OCI-LY3 (cell line): ENCODE results near the gene WDR46.
A peak's percentile ranks its signal among the peaks of the same experiment; 100 is the strongest.

Experiments
- H2AFZ ChIP-seq: fragments of 200-600, 300-600 bp; shearing (Covaris generic); 2 replicates; pipeline ENCODE4 v1.6.0; 2014; ENCODE audit warnings: antibody characterized with exemption, low read depth, low read length
- H3K27ac ChIP-seq: fragments of 200-600, 300-600 bp; sonication (generic); 2 replicates; pipeline ENCODE4 v1.5.1; 2014; ENCODE audit warnings: mild to moderate bottlenecking, low read length, moderate library complexity, mixed read lengths
- H3K27me3 ChIP-seq: fragments of 200-600, 300-600 bp; sonication (generic); 2 replicates; pipeline ENCODE4 v1.6.1; 2014; ENCODE audit warnings: low read depth, low read length, mixed read lengths
- H3K36me3 ChIP-seq: fragments of 200-600, 300-600 bp; sonication (generic); replicated peaks from 2 replicates; pipeline ENCODE3; 2014; ENCODE audit warnings: low read depth, low read length, mixed read lengths
- H3K4me1 ChIP-seq: fragments of 300-600, 200-600 bp; sonication (generic); 2 replicates; pipeline ENCODE4 v1.6.1; 2014; ENCODE audit warnings: low read length, mixed read lengths
- H3K4me2 ChIP-seq: fragments of 200-600, 300-600 bp; sonication (generic); 2 replicates; pipeline ENCODE4 v1.6.1; 2014; ENCODE audit warnings: low read length, mixed read lengths
- H3K4me3 ChIP-seq: fragments of 300-600, 200-600 bp; sonication (generic); 2 replicates; pipeline ENCODE4 v1.5.1; 2014; ENCODE audit warnings: antibody characterized with exemption, mild to moderate bottlenecking, low read length, moderate library complexity
- H3K79me2 ChIP-seq: fragments of 300-600, 200-600 bp; shearing (Covaris generic); 2 replicates; pipeline ENCODE4 v1.6.1; 2014; ENCODE audit warnings: mild to moderate bottlenecking, low read length, mixed read lengths
- H3K9ac ChIP-seq: fragments of 300-600, 200-600 bp; shearing (Covaris generic); 2 replicates; pipeline ENCODE4 v1.6.0; 2014; ENCODE audit warnings: mild to moderate bottlenecking, low read length, moderate library complexity
- H3K9me3 ChIP-seq: fragments of 200-600, 300-600 bp; shearing (Covaris generic); 2 replicates; pipeline ENCODE4 v1.6.1; 2014; ENCODE audit warnings: low read length, mixed read lengths; ENCODE audit not compliant: insufficient read depth
- H4K20me1 ChIP-seq: fragments of 200-600, 300-600 bp; sonication (generic); 2 replicates; pipeline ENCODE4 v1.6.1; 2016; ENCODE audit warnings: low read length, mixed read lengths; ENCODE audit not compliant: insufficient read depth
- CTCF ChIP-seq: fragments of 200-600, 300-600 bp; sonication (generic); IDR thresholded peaks from 2 replicates; pipeline ENCODE4 v1.5.1; 2014; ENCODE audit warnings: antibody characterized with exemption, low read length, low read depth
- EZH2phosphoT487 ChIP-seq: fragments of 200-600 bp; shearing (Covaris generic); IDR thresholded peaks from 2 replicates; pipeline ENCODE4 v1.6.1; 2018; ENCODE audit warnings: antibody characterized with exemption, mixed run types, low read depth

WDR46 gene

DNA sequence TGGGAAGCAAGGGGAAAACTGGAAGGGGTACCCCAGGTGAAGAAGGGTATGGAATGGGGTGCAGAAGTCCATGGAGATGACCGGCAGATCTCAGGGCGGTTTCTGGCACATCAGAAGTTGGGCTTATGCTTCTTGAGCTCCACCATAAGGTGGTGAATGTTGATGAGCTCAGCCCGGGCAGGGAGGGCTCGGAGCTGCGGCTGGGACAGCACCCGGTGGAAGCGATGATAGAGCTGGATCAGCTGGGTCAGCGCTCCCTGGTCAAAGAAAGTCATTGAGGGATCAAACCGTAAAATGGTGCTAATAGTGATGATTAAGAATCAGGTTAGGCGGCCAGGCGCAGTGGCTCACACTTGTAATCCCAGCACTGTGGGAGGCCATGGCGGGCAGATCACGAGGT lies 38.3 kb downstream of the WDR46 start:
- H3K27me3 ChIP-seq = no peaks in the 10 kb centered on the region
- no peaks in the 10 kb centered on the region; the same call in 1 of the 2 replicates for H3K79me2 ChIP-seq
- H4K20me1 ChIP-seq = no peaks in the 10 kb centered on the region
- H3K4me1 ChIP-seq = peaks cover 7% of the 10 kb centered on the region
- H3K27ac ChIP-seq = no peak overlapping the region
- no peak overlapping the region for H2AFZ ChIP-seq
- no peak overlapping the region for H3K9ac ChIP-seq
- H3K36me3 ChIP-seq = peaks cover 3% of the 10 kb centered on the region
- TF ChIP-seq EZH2phosphoT487 (no peak), CTCF (no peak)
- H3K4me2 ChIP-seq = no peak overlapping the region
- no peaks in the 10 kb centered on the region for H3K9me3 ChIP-seq
- H3K4me3 ChIP-seq = no peak overlapping the region

GRCh38 chr6:33249732-33250630 lies 39.1 kb downstream of the WDR46 start:
- Histone ChIP-seq H3K27ac (peak overlapping the region; percentile 72), H2AFZ (0 out of 2 replicates have a peak overlapping the region, but pooled peaks have one; percentile 61), H3K9me3 (no peaks in the 10 kb centered on the region), H3K9ac (peak overlapping the region; percentile 96), H3K36me3 (peaks cover 3% of the 10 kb centered on the region), H3K4me3 (peak overlapping the region; percentile 99), H3K27me3 (no peaks in the 10 kb centered on the region), H3K4me2 (peak overlapping the region; percentile 99), H3K79me2 (no peaks in the 10 kb centered on the region; the same call in 1 of the 2 replicates), H4K20me1 (no peaks in the 10 kb centered on the region), H3K4me1 (peaks cover 7% of the 10 kb centered on the region)
- TF ChIP-seq EZH2phosphoT487 = no peak
- TF ChIP-seq CTCF = no peak

DNA sequence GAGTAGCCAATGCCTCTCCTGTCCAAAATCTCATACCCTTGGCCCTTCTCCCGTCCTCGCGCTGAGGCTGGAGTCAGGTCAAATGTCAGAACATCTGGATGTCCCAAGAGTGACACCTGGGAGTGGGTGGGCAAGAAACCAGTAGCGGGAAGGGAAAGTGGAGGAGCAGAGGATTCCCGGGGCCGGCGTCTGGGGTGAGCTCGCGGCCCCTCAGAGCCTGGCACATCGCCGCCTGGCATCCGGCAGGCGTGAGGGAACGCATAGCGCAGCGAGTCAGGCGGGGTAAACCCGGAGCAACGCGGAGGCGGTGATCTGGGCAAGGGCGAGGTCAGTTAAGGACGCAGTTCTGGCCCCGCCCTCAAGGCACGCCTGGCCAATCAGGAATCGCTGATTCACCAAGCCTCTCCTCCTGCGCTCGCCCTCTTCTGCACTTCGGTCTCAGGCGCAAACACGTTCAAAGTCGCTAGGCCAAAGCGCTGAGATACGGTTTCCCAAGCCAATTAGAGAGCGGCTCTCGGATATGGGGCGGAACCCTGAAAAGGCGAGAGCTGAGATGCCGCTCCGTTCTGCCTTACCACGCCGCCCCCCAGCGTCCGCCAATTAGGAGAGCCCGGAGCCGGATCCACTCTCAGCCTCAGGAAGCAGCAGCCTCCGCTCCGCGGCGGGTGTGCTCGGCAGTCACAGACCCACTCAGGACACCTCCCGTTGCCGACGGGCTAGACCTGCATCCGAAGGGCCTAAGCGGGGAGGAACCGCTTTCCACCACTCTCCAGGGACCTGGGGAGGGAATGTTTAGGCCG lies 39.9 kb downstream of the WDR46 start:
- H3K27me3 ChIP-seq = no peaks in the 10 kb centered on the region
- peak overlapping the region; percentile 99 for H3K4me3 ChIP-seq
- peaks cover 3% of the 10 kb centered on the region for H3K36me3 ChIP-seq
- peak overlapping the region; percentile 83 for H2AFZ ChIP-seq
- H4K20me1 ChIP-seq = no peaks in the 10 kb centered on the region
- H3K4me2 ChIP-seq = peak overlapping the region; percentile 99
- H3K9ac ChIP-seq = peak overlapping the region; percentile 96
- H3K27ac ChIP-seq = peak overlapping the region; percentile 72
- peaks cover 7% of the 10 kb centered on the region for H3K4me1 ChIP-seq
- H3K9me3 ChIP-seq = no peaks in the 10 kb centered on the region
- H3K79me2 ChIP-seq = no peaks in the 10 kb centered on the region; the same call in 1 of the 2 replicates
- TF ChIP-seq EZH2phosphoT487 (no peak), CTCF (0 out of 2 replicates have a peak, but pooled peaks have one; percentile 11)

DNA sequence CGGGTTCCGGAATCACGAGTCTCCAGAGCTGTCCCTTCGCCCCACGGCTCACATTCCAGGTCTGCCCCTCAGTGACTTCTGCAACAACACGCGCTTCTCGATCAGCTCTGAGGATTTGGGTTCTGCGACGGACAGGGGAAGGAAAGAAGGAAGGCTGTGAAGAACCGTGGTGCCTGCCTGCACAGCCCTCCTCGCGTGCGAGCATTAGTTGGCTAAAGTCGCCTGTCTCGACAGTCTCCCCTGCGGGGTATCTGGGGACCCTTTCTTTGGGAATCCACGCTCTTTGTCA lies 40.5 kb downstream of the WDR46 start:
- H2AFZ ChIP-seq = peak overlapping the region; percentile 83
- no peaks in the 10 kb centered on the region for H3K27me3 ChIP-seq
- no peaks in the 10 kb centered on the region for H4K20me1 ChIP-seq
- TF ChIP-seq EZH2phosphoT487 (no peak), CTCF (no peak; the same call in 1 of the 2 replicates)
- peak overlapping the region; percentile 74 for H3K9ac ChIP-seq
- no peaks in the 10 kb centered on the region; the same call in 1 of the 2 replicates for H3K79me2 ChIP-seq
- H3K27ac ChIP-seq = peak overlapping the region; percentile 39
- peaks cover 7% of the 10 kb centered on the region for H3K4me1 ChIP-seq
- H3K9me3 ChIP-seq = no peaks in the 10 kb centered on the region
- peak overlapping the region; percentile 99 for H3K4me3 ChIP-seq
- peak overlapping the region; percentile 99 for H3K4me2 ChIP-seq
- peaks cover 3% of the 10 kb centered on the region for H3K36me3 ChIP-seq
